Activated CD8-positive, alpha-beta memory T cell treated with anti-CD3 and anti-CD28 coated beads, Interleukin-2, amount 50 U/mL, for 4 hours (primary cell): ENCODE measurements around the gene LMTK3.

Experiments
- DNase-seq: peaks from one replicate; pipeline ENCODE4 v3.0.0-alpha.2; 2020

LMTK3 gene

DNA sequence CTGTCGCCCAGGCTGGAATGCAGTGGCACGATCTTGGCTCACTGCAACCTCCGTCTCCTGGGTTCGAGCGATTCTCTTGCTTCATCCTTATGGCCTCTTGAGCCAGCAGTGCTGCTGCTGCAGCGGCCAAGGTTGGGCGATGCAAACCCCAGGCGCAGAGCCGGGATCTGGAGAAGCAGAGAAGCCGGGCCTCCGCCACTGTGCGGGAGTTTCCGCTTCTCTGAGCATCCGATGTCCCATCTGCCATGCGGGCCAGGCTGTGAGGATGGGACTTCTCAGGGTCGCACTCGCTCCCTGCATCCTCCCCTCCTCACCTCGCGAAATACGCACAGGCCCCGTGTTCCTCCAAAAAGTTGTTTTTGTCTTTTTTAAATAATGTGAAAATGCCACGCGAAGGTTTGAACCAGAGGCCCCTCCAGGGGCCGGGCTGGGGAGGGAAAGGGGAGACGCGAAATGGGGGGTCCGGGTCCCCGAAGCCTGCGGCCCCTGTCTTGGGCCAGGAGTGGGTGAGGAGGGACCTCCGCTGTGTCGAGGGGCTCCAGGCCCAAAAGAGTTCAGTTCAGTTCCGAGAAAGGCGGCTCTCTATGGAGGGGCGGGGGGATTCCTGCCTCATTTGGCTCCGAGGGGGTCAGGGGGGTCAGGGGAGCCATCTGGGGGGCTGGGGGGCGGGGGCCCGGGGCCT lies 26.6 kb downstream of the LMTK3 start:
- no peak for DNase-seq

DNA sequence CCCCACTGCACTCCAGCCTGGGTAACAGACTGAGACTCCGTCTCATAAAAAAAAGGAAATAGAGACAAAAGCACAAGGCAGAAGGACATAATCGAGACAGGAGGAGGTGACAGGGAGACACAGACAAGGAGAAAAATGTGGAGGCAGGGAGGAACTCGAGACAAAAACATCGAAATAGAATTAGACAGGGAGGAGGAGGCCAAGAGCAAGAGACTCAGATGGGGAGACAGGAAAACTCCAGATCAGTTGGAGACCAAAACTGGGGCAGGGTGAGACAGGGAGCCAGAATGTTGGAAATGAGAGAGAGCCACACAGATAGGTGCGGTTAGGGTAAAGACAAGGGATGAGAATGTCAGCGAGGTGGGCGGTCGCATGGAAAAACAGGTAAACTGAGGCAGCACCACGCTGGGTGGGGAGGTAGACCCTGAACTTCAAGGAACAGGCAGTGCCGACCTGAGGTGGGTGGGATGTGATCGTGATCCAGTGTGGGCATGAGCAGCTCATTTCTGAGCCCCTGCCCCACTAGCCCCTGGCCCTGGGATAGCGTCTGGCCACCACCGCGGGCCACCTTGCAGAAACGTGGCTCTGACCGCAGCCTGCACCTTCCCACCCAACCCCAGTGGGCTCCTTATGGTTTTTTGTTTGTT lies 27.3 kb downstream of the LMTK3 start:
- no peak for DNase-seq

DNA sequence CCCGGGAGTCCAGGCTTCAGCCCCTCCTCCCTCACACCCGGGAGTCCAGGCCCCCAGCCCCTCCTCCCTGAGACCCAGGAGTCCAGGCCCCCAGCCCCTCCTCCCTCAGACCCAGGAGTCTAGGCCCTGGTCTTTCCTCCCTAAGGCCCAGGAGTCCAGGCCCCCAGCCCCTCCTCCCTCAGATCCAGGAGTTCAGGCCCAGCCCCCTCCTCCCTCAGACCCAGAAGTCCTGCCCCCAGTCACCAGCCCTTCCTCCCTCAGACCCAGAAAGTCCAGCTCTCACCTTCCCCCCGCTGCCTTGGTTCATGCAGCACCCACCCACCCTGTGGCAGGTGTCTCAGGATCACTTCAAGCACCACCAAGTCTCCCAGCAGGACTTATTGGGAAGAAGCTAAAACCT lies 28.3 kb downstream of the LMTK3 start:
- no peak for DNase-seq

DNA sequence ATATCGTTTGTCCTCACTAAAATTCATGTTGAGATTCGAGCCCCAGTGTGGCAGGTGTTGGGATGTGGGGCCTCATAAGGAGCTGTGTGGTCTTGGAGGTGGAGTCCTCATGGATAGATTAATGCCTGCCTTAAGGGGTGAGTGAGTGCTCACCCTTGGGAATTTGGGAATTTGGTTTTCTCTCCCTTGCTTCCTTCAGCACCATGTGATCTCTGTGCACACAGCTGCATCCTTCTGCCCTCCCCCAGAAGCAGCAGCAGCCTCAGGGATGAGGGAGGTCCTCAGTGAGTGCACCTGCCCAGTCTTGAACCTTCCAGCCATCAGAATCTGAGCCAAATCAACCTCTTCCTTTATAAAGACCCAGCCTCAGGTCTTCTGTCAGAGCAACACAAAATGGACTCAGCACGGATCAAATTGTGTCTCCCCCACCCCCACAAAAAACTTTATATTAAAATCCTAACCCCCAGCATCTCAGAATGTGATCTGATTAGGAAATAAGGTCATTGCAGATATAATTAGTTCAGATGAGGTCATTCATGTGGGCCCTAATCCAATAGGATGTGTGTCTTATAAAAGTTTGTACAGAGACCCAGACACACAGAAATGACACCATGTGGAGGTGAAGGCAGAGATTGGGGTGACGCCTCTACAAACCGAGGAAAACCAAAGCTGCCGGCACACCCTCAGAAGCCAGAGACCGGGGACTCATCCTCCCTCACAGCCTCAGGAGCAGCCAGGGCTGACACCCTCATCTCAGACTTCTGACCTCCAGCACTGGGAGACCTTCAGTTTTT lies 29.6 kb downstream of the LMTK3 start:
- DNase-seq = no peak

DNA sequence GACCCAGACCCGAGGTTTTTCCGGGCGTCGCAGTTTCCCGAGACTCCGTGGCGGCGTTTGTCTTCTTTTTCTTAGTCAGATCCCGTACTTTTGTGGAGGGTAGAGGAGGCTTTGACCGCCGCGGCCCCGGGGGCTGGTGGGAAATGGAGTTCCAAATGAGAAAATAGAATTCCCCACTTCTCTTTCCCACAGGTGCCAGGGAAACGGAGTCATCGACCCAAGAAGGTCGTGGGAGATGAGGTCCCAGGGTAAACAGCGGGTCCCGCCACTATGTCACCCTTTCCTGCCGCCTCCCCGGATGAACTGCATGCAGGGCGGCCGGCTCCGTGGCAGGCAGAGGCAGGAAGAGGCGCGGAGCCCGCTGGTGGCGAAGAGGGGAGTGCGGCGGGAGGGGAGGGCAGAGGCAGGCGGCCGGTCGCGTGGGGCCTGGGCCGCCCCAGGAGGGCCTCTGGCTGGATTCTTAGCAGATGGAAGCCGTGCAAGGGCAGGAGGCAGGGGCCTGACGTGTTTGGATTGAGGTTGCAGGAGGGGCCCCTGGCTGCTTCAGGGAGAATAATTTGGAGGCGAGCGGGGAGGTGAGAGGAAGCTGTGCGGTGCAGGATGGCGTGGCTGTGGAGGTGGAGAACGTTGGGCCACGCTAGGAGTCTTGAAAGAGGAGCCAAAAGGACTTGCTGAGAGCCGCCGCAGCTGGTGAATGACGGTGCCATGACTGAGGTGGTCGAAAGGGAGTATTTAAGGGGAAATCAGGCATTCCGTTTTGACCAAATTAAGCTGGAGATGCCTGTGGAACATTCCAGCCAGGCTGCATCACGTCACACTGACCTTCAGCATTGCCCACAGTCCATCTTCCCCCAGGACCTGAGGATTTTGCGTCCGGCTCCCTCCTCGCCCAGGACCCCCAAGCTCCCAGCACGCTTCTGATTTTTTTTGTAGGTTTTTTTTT lies 30.8 kb downstream of the LMTK3 start:
- DNase-seq = peak; percentile 50

DNA sequence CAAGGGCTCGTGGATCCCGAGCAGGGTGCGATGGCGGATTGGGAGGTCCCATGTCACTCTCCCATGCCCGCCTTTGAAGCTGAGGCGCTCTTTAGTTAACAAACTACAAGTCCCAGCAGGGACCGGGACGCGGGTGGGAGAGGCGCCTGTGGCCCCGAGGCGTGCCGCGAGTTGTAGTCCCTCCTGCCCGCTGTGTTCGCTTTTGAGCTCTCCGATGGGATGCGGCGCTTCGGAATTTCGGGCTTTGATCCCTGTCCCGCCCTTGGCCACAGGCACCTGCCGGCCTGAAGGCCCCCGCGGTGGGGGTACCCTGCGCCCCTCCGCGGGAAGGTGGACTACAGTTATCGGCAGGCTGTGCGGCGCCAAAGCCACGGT lies 31.5 kb downstream of the LMTK3 start:
- peak; percentile 47 for DNase-seq

DNA sequence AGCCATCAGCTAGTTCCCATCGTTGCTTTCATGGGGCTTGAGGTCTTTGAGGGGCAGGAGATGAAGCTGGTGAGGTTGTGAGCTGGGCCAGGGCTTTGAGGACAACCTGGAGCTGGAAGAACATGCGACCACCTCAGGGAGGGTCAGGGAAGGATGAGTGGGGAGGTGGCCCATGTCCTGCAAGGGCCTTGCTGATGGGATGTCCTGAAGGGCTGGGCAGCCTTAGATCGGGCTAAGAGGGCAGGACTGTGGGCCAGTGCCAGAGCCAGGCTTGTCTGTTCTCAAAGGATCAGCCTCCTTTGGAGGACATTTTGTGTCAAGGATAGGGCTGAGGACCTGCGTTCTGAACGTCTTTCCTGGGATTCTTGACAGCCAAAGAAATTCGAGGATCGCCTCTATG lies 31.9 kb downstream of the LMTK3 start:
- no peak for DNase-seq

DNA sequence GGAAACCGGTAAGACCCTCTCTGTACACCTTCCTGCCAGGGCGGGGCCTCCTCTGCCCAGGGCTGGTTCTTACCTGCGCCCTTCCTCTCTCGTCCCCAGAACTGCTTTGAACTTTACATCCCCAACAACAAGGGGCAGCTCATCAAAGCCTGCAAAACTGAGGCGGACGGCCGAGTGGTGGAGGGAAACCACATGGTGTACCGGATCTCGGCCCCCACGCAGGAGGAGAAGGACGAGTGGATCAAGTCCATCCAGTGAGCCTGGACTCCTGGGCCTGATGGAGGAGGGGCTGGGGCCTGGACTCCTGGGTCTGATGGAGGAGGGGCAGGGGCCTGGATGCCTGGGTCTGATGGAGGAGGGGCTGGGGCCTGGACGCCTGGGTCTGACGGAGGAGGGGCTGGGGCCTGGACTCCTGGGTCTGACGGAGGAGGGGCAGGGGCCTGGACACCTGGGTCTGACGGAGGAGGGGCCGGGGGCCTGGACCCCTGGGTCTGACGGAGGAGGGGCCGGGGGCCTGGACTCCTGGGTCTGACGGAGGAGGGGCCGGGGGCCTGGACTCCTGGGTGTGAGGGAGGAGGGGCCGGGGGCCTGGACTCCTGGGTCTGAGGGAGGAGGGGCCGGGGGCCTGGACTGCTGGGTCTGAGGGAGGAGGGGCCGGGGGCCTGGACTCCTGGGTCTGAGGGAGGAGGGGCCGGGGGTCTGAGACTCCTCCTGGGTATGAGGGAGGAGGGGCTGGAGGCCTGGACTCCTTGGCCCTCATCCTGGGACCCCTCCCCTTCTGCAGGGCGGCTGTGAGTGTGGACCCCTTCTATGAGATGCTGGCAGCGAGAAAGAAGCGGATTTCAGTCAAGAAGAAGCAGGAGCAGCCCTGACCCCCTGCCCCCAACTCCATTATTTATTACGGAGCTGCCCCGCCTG lies 33.0 kb downstream of the LMTK3 start:
- DNase-seq = no peak

DNA sequence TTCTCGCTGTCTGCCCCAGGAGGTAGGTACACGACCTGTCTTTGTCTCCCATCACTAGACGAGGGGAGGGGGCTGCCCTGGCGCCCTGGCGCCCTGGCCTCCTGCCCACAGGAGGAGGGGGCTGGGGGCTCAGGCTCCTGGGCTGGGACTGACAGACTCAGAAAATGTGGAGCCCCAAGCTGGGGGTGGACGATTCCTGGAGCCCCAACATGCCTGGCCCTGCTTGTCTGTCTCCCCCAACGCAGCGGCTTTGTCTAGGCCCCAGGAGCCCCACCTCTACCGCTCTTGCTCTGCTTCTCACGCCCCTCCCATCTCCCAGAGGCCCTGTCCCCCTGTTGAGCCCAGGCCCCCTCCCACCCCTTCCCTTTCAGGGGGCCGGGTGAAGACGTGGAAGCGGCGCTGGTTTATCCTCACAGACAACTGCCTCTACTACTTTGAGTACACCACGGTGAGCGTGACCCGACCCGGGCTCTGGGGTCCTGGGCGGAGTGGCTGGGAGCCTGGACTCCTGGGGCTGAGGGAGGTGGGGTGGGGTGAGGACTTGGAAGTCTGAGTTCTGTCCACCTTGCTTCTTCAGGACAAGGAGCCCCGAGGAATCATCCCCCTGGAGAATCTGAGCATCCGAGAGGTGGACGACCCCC lies 33.8 kb downstream of the LMTK3 start:
- no peak for DNase-seq

DNA sequence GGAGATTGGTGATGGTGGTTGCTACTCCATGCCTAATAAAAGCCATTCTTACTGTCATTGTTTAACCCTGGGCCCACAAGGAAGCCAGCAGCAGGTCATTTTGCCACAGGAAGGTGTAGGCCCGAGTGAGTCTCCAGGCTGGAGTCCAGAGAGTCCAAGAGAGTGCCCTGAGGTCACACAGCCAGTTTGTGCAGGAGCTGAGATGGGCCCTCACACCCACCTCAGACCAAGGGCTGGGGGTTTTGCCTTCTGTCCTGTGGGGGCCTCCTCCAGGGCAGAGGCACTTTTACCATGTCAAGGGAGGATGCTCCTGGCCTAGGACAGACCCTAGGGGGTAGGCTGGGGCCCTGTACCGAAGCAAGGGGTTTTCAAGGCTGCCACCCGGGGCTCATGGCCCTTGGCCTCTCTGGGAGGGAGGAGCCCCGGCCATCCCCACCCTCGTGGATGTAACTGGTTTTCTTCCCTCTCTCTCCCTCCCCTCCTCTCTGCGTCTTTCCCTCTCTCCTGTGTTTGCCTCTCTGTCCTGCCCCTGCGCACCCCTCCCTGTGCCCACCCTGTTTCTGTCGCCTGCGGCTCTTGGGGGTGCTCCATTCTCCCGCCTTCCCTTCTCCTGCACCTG lies 34.5 kb downstream of the LMTK3 start:
- DNase-seq = no peak

DNA sequence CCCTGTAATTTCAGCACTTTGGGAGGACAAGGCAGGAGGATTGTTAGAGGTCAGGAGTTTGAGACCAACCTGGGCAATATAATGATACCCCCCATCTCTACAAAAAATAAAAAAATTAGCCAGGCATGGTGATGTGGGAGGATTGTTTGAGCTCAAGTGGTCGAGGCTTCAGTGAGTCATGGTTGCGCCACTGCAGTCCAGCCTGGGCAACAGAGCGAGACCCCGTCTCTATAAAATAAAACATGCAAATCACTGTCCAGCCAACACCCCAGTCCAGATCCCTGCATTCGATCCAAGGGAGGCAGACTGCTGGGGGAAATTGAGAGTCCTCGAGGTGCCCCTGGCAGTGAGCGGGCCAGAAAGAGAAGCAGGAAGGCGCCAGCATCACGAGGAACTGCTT lies 35.5 kb downstream of the LMTK3 start:
- DNase-seq = no peak

DNA sequence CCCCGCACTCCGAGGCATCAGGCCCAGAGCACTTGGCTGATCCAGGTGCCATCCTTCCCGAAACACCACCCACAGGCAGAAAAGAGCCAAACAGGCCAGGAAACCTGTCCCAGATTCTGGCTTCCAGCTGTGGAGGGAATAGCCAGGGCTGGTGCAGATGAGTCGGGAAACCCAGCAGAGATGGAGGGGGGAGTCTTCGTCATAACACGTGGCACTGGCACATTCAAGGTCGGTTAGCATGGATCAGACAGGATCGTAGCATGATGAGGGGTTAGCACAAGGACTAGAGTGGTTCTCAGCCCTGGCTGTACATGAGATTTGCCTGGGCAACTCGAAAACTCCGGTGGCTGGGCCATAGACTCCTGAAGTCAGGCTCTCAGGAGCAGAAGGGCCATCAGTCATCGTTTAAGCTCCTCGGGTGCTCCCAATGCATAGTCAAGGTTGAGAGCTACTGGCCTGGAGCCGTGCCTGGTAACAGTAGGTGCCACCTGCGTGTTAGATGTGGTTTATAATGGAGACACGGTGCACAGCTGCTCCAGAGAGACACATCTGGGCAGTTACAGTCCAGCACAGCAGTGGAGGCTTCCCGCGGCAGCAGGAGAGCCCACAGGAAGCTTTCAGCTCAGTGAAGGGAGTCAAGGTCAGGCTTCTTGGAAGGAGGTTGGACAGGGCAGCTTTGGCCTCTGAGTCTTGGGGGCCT lies 36.1 kb downstream of the LMTK3 start:
- DNase-seq = no peak

DNA sequence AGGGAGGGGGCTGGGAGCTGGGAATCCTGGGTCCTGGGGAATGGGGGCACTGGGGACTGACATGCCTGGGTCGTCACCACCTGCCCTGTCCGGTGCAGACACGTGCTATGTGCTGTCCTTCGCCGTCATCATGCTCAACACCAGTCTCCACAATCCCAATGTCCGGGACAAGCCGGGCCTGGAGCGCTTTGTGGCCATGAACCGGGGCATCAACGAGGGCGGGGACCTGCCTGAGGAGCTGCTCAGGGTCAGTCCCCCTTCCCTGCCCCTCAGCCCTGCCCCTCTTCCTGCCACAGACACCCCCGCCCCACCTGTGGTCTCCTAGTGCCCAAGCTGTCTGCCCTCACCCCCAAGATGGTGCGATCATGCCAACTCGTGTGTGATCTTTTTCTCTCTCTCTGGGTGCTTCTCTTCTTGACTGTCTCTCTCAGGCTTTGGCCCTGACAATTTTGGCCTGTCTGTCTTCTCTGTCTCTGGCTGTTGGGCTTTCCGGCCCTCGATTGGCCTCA lies 37.5 kb downstream of the LMTK3 start:
- DNase-seq = no peak

DNA sequence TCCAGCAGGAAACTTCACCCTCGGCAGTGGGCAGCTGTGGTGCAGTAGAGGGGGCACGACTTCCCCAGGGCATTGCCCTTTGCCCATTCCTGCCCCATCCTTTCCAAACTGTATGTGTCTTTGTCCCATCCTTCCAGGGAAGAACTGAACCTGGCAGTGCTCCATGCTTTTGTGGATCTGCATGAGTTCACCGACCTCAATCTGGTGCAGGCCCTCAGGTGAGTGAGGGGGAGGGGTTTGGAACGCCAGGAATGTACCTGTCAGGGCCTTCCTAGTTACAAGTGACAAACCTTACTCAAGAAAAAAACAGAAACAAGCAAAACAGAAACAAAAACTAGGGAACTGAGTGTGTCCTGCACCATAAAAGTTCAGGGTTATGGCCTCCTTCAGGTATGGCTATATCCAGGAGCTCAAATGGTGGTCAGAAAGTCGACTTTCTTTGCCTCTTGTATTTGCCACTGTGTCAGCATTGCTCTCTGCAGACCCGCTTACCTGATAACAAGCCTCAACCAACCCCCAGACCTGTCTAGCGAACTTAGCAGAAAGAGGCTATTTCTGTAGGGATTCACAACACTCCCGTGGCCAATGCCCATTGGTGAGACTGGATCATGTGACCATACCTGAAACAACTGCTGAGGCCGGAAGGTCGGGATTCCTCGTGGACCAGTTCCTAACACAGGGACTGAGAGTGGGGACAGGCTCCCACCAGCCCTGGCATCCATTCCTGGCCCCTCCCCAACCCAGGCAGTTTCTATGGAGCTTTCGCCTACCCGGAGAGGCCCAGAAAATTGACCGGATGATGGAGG lies 38.3 kb downstream of the LMTK3 start:
- DNase-seq = no peak

DNA sequence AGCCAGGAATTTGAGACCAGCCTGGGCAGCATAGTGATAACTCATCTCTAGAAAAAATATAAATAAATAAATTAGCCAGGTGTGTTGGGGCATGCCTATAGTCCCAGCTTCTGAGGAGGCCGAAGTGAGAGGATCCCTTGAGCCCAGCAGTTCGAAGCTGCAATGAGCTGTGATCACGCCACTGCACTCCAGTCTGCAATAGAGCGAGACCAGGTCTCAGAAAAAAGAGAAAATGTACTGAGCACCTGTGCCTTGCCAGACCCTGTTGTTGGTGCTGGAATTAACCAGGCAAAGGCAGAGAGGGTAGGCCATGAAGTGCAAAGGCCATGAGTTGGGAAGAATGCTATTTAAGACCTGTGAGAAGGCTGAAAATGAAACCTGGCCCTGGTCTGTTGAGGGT lies 39.8 kb downstream of the LMTK3 start:
- no peak for DNase-seq

DNA sequence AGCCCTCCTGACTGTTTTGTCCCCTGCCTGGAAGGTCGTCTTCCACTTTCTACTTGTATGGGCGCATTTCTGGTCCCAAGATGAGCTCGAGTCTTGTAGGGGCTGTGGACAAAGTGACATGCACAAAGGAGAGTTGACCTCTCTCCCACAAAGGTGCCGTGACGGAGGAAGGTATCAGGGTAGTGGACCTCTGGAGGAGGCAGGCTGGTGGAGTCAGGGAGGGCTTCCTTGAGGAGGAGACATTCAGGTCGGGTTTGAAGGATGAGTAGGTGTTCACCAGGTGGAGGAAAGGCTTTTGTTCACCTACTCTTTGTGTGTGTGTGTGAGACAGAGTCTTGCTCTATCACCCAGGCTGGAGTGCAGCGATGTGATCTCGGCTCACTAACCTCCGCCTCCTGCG lies 40.8 kb downstream of the LMTK3 start:
- DNase-seq = no peak

DNA sequence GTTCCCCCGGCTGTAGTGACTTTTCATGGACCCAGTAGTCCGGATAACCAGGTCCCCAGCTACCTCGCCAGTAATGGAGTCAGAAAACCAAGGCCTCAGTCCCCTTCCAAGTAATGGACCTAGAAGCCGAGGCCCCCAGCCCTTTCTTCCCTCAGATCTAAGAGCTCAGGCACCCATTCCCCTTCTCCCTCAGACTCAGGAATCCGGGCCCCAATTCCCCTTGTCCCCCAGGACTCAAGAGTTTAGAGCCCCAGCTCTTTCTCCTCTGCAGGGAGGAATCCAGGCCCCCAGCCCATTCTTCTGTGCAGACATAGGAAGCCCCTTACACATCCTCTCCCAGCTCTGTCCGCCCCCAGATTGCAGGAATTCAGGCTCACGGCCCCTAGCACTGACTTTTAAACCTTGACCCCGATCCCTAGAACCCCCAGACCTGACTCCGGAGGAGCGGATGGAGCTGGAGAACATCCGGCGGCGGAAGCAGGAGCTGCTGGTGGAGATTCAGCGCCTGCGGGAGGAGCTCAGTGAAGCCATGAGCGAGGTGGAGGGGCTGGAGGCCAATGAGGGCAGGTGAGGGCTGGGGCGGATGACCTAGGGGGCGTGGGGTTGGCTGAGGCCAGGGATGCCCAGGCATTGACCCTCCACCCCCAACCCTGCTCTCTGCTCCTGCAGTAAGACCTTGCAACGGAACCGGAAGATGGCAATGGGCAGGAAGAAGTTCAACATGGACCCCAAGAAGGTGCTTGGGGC lies 41.5 kb downstream of the LMTK3 start:
- no peak for DNase-seq

DNA sequence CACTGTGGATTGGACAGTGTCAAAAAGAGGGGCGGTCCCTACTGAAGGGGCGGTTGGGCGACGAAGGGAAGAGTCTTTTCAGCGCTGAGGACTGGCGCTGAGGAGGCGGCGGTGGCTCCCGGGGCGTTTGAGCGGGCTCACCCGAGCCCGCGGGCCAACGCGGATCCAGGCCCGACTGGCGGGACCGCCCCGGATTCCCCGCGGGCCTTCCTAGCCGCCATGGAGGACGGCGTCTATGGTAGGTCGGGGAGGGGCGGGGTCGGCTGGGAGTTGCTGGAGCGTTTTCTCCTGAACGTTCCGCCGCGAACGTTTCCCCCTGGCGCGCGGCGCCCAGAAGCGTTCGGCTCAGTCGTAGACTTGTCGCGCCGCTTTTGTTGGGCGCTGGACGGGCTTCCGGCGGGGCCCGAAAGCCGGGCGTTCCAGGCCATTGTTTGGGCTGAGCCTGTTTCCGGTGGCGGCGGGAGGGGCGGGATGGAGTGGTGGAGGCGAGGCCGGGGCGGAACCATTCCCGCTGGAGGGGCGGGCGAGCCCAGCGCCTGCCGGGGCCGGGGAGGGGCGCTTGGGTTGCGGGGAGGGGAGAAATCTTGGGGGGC lies 42.2 kb downstream of the LMTK3 start, which contains the start of gene CYTH2:
CYTH2 (plus strand) TSS at position 81 of the 593 bp plus-strand sequence; CDS start at position 220, 139 bp downstream.
- DNase-seq = peak; percentile 60
